GM18505 (cell line): Measurements from ENCODE around the gene RDH16.

Source experiments
- ATAC-seq: cut with Tn5 transposase; IDR thresholded peaks from one replicate; pipeline ENCODE4 v1.9.1; 2021; ENCODE audit not compliant: unreplicated experiment
- POLR2A ChIP-seq: IDR thresholded peaks from 4 replicates; pipeline ENCODE4 v1.6.1; 2011; ENCODE audit warnings: borderline replicate concordance; ENCODE audit not compliant: insufficient read depth, insufficient read length; ENCODE audit errors: extremely low read depth

Gene RDH16, protein sequence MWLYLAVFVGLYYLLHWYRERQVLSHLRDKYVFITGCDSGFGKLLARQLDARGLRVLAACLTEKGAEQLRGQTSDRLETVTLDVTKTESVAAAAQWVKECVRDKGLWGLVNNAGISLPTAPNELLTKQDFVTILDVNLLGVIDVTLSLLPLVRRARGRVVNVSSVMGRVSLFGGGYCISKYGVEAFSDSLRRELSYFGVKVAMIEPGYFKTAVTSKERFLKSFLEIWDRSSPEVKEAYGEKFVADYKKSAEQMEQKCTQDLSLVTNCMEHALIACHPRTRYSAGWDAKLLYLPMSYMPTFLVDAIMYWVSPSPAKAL

DNA sequence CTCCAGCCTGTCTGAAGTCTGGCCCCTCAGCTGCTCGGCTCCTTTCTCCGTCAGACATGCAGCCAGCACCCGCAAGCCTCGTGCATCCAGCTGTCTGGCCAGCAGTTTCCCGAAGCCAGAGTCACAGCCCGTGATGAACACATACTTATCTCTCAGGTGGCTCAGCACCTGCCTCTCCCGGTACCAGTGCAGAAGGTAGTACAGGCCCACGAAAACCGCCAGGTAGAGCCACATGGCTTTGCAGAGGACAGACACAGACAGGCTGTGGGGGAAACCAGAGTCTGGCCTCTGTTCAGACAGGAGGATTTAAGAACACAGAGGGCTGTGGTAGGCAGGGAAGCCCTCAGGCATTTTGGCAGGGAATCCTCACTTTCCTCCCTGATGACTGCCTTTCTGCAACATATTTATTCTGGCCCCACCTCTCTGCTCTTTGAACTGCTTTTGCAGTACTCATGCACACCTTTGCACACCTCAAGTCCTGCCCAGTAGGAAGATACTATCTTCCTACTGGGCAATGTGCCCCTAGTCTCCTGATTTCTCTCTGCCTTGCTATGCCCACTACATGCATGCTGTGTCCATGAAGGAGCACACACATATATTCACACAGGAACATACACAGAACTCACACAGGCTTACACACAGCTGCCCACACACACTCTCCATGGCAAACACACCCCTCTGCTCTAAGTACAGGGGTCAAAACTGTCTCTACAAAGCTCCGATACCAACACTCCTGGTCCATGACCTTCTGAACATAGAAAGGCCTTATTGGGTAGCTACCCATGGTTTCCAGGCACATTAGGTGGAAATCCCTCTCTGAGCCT, at the start of gene RDH16:
RDH16 (minus strand) TSS at position 380 of the 824 bp plus-strand sequence; CDS start at position 234, 146 bp downstream.
- no peak for ATAC-seq

DNA sequence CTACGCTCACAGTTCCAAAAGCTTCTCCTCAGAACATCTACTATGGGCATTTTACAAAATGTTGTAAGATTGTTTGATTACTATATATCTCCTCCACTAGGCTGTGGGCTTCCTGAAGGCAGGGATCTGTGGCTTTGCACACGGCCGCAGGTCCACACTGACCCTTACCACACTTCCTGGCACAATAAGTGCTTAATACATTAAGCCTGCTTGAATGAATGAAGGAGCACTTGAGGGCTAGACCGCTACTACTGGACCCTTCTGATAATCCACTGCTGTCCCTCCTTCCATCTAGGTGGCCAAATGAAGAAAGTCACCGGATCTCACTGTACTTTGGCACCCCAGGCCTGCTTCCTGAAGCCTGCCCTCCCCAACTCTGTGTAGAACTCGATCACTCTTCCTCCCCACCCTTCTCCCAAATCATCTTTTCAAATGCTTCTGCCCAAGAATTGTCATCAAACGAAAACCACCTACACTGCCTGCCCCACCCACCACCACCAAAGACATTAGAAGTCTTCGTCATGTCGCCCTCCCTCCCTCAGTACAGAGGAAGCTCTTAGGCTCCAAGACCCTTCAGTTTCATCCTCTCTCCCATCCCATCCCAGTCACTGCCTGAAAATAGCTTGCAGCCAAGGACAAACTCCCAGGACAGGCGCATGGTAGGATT, 49.5 kb upstream of the RDH16 start:
- TF ChIP-seq POLR2A = no peak
- ATAC-seq = no peak

More for the DNA sequence above, at the start of gene RDH16:
- no peak for TF ChIP-seq POLR2A

DNA sequence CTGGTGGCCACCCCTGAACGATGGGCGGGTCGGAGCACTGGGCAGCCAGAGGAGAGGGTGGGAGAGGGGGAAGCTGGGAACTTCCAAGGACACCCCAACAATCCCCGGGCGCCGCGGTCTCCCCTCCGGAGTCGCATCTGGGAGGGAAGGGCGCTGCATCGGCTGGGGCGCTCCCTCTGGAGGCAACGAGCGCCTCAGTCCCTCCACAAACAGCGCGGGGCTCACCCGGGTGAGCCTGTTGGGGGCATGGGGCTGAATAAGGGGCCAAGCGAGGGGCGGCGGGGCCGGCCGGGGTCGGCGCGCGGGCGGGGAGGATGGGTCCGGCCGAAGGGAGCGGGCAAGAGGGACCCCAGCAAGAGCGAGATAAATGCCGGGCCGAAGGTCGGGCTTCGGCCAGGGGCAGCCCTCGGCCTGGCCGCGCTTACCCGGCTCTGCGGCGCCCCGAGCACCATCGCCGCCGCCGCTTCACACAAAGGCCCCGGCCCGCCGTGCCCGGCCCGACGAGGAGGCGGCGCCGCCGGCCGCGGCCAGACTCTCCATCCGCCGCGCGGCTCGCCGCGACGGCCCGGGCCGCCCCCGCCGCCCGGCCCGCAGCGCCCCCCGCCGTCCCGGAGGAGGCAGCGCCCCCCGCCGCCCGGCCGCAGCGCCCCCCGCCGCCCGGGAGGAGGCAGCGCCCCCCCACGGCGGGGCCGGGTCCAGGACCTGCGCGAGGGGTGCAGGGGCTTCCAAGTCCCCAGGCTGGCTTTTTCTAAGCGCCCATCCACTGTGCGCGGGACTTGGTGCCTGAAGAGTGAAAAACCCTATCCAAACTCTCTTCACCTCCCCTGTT, 48.8 kb upstream of the RDH16 start, which contains the start of gene ZBTB39:
ZBTB39 (minus strand) TSS at position 567 of the 829 bp plus-strand sequence. CDS start 1,629 bp downstream, outside the sequence.
- TF ChIP-seq POLR2A = peak; percentile 76
- peak; percentile 65 for ATAC-seq

DNA sequence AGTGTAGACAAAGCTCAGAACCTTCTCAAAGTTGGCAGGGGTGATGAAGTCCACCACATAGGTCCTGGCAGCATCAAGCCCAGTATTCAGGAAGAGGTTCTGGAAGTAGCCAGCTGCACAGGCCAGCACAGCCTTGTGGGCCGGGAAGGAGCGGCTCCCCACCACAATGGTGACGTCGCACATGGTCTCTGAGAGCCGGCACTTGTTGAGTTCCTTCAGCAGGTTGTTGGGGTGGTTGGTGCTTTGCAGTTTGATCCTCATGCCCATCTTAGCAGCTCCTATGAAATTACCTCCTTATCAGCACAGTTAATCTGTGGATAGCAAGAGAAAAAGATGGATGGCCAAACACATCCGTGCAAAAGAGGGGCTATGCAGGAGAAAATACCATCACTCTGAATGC, 47.2 kb upstream of the RDH16 start:
- ATAC-seq = no peak
- TF ChIP-seq POLR2A = no peak

DNA sequence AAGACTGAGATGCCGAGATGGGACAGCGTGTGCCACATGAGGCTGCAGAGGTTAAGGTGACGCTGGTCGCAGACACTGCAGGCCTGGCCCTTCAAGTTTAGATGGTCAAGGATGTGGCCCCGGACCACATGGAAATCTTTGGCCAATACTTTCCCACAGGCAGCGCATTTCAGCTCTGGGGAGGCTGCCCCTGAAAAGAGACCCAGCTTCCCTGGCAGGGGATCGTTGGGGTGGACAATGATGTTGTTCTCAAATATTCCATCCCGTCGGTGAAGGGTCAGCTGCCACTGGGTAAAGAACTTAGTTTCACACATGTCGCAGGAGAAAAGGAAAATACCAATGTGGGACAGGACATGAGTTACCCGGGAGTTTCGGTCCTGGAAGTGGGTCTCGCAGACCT, 46.0 kb upstream of the RDH16 start:
- ATAC-seq = no peak
- TF ChIP-seq POLR2A = no peak

DNA sequence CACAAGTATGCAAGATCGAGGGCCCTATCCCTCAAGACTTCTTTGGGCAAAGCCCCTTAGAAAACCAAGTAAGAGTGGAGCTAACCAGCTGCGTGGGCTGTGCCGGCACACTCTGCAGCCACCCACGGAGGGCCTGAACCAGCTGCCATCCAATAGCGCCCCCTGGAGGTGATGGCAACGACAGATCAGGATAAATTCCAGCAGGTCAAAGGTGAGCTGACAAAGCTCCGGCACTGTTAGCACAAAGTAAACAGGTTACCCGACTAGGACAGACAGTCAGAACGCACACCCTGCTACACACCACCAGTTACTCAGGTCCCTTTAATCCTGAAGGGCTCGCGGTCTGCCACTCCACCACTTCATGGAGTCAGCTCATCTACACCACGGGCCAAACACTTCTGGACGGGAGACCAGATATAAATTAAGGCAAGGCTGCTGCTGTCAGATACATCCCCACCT, 44.1 kb upstream of the RDH16 start:
- ATAC-seq = no peak
- no peak for TF ChIP-seq POLR2A

DNA sequence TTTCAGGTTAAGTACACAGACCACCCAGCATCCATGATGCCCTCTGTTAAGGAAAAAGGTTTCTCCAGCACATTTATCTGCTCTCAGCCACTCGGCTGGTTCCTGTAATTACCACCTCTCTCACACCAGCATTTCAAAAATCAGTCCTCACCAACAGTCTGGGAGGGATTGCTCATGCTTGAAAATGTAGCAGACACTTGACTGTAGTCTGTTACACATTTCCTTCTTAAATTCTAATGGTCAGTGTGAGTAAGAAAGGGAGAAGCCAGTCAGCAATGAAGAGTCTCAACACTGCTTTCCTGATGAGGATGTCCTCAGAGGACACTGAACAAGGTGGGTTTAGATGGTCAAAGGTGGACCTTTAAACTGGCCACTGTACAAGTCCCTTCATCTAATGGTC, 43.0 kb upstream of the RDH16 start:
- ATAC-seq = no peak

DNA sequence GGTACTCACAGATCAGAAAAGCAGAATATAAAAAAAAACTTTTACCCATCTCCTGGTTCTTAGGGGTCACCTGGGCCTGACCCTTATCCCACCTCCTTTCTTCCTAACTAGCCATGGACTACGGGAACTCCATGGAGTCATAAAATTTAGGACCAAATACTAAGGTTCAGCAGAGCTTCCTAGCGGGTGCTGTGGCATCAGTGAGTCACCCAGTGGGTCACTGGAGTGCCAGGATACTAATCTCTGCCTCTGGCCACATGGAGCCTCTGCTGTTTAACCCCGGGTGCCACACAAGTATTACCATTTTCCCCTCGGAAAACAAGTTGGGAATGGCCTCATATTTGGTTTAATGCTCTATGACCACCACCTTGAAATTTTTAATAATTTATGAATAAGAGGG, 42.0 kb upstream of the RDH16 start:
- ATAC-seq = no peak

More for the DNA sequence above, 43.0 kb upstream of the RDH16 start:
- no peak for TF ChIP-seq POLR2A

DNA sequence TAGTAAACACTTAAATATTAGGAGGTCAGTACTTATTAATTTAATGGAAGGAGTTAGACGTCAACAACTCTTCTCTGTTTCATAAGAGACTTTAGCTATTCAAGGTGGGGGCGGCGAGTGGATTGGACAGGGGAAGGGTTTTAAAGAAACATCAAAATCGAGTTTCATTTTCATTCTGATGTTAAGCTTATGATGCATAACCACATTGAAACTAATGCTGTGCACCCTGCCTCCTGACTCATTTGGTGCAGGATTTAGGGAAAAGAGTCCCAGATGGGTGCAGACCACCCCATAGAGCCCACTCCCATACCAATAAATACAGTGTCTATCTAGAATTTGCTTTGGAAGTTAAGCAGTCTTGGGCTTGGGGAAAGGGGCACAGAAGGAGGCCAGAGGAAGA, 41.6 kb upstream of the RDH16 start:
- peak; percentile 58 for ATAC-seq
- TF ChIP-seq POLR2A = no peak

More for the DNA sequence above, 42.0 kb upstream of the RDH16 start:
- no peak for TF ChIP-seq POLR2A

DNA sequence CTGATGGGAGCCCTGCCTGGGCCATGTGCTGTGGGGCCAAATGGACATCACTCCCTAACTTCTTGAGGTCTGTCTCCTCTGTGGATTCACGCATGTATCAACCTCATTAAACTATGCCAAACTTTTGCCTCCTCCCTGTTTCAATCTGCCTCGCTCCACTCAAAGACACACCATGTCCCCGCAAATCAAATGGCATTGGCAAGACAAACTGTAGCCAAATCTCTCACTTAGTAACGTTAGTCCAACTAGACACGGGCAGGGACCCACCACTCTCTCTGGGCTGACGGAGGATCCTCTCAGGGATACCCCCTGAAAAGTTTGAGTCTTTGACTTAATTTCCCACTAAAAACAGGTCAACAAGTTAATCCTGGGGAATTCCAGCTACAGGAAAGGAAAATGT, 40.9 kb upstream of the RDH16 start:
- no peak for ATAC-seq
- TF ChIP-seq POLR2A = no peak

DNA sequence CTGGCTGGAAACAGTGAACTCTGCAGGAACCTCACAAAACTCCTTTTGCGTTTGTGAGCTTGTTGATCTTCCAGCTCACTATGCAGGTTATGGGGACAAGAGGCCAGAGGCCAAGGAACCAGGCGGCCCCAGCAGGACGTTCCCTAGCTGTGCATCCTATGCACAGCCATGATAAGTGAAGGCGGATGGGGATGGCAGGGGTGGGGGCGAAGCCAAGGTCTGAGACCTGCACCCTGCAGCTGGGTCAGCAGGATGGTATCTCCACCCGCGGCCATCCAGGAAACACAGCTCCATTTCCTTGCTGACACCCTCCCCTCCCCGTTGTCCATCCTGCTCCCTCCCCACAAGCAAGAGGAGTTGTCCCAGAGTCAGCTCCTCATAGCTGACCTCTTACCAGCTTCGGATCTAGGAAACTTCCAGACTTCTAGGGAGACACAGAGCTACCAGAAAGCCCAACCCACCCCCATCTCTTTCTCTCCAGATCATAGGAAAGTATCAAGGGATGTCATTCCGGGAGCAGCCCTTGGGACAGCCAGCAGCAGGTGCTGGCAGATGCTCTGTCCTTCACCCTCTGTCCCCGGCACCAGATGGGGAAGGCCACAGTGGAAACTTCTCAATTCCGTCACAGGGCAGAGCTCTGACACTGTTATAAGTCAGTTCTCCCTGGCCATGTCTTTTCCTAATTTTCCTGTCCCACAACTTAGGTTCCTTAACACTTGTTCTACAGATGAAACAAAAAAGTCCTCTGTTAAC, 39.6 kb upstream of the RDH16 start:
- TF ChIP-seq POLR2A = no peak
- ATAC-seq = no peak

DNA sequence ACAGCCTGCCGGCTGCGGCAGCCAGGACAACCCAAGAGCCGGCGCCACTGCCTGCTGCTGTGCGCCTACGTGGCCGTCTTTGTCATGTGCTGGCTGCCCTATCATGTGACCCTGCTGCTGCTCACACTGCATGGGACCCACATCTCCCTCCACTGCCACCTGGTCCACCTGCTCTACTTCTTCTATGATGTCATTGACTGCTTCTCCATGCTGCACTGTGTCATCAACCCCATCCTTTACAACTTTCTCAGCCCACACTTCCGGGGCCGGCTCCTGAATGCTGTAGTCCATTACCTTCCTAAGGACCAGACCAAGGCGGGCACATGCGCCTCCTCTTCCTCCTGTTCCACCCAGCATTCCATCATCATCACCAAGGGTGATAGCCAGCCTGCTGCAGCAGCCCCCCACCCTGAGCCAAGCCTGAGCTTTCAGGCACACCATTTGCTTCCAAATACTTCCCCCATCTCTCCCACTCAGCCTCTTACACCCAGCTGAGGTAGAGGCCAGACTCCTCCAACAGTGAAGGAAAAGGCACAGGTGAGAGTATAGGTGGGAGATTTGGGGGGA, 38.6 kb upstream of the RDH16 start:
- no peak for ATAC-seq
- no peak for TF ChIP-seq POLR2A

DNA sequence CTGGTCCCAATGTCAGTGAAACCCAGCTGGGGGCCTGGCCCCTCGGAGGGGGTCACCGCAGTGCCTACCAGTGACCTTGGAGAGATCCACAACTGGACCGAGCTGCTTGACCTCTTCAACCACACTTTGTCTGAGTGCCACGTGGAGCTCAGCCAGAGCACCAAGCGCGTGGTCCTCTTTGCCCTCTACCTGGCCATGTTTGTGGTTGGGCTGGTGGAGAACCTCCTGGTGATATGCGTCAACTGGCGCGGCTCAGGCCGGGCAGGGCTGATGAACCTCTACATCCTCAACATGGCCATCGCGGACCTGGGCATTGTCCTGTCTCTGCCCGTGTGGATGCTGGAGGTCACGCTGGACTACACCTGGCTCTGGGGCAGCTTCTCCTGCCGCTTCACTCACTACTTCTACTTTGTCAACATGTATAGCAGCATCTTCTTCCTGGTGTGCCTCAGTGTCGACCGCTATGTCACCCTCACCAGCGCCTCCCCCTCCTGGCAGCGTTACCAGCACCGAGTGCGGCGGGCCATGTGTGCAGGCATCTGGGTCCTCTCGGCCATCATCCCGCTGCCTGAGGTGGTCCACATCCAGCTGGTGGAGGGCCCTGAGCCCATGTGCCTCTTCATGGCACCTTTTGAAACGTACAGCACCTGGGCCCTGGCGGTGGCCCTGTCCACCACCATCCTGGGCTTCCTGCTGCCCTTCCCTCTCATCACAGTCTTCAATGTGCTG, 38.0 kb upstream of the RDH16 start:
- no peak for TF ChIP-seq POLR2A
- ATAC-seq = no peak
